NCI-H146 treated with DMSO at 0.1 percent for 48 hours (cell line): Measurements from ENCODE around the gene SFXN5.
"Not testable (repeated sequence)": the region's sequence is repeated elsewhere in the genome, so short reads cannot be mapped to it uniquely, and the experiment has no call there.

Experiments used
- DNase-seq: peaks from one replicate; lab custom pipeline; 2025; ENCODE audit not compliant: unreplicated experiment; lab: John Stamatoyannopoulos, UW

SFXN5 gene

GRCh38 chr2:72914589-72915319, 156.8 kb downstream of the SFXN5 start:
- DNase-seq: no peak

GRCh38 chr2:72914206-72914559, 157.3 kb downstream of the SFXN5 start:
- no peak for DNase-seq

DNA sequence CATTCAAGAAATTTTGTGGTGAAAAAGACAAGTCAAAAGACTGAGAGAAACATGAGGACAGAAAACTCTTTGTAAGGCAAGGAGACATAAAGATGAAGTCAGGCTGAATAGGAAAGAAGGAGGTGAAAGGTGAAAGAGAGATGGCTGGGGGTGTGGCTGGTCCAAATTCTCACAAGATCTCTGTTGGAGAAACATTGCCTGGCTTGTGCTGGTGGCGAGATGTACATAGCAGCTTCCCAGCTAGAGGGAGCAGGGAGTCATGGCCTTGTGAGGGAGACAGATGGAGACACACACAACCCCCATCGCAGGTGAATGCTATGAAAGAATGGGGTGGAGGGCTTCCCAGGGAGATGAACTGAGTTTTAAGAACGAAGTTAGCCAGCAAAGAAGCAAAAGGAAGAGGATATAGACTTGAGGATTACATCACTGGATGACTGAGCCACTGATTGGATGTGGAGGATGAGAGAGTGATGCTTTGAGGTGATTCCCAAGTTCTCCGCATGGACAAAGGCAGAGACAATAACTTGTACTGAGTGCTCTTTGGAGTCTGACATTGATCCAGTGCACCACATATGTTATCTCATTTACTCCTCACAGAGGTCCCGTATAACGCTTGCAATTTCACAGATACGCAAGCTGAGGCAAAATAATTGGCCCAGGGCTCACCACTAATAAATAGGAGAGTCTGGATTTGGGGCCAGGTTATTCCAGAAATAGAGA, 157.9 kb downstream of the SFXN5 start:
- peak; percentile 9 for DNase-seq

DNA sequence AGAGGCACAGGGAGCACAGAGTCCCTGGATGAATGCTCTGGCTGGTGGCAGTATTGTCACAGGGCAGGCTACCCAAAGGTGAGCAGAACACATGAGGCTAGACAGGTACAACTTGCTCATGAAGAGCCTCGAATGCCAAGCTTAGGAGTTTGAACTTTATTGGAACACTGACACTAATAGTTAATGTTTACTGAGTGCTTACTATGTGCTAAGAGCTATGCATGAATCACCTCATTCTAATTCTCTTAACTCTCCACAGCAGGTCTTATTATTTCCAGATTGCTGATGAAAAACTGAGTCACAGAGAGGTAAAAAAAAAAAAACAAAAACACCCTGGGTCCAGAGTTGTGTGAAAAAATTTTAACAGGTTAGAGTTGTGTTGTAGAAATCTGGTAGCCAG, 160.3 kb downstream of the SFXN5 start:
- DNase-seq: no peak

- no peak for DNase-seq
Measured at GRCh38 chr2:72908741-72909140, 162.8 kb downstream of the SFXN5 start.

DNA sequence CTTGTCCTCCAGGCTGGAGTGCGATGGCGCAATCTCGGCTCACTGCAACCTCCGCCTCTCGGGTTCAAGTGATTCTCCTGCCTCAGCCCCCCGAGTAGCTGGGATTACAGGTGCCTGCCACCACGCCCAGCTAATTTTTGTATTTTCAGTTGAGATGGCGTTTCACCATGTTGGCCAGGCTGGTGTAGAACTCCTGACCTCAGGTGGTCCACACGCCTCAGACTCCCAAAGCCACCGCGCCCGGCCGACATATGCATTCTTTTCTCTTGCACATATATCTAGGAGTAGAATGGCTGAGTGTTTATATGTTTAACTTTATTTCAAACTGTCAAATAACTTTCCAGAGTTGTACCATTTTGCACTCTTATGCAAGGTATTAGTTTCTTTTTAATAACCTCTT, 164.1 kb downstream of the SFXN5 start:
- not testable (repeated sequence) for DNase-seq

DNA sequence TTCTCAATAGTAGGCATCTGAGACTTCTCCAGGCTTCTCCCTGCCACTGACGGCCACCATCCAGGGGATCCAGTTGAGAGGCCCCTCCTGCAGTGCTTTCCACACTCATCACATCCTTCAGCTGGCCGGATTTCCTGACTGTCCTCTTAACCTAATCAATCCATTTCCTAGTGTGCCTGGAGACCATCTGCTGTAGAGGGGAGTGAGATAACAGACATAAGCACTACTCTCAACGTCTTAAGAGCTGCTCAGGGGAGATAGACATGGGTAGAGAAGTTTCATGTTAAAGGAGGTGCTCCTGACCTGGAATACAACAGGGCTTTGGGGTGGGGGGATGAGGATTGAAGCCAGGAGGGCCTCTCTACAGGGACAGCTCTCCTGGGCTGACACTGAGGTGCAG, 170.1 kb downstream of the SFXN5 start:
- no peak for DNase-seq

- DNase-seq: no peak
Measured at GRCh38 chr2:72900191-72900825, 171.2 kb downstream of the SFXN5 start.

DNA sequence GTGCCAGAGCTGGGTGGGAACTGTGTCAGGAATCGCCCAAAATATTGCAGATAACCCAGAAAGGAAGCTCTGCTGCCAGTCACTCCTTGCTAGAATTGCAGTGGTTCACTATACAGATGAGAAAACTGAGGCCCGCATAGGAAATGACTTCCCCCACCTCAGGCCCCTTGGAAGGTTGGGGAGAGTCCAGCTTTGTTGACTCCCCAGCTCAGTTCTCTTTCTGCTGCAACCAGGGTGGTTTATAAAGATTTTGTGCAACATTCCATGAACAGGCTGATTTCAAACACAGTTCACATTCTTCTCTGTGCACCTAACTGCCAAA, 173.0 kb downstream of the SFXN5 start:
- no peak for DNase-seq

- no peak for DNase-seq
Measured at GRCh38 chr2:72897785-72898584, 173.5 kb downstream of the SFXN5 start.

- no peak for DNase-seq
Measured at GRCh38 chr2:72896446-72896845, 175.1 kb downstream of the SFXN5 start.

DNA sequence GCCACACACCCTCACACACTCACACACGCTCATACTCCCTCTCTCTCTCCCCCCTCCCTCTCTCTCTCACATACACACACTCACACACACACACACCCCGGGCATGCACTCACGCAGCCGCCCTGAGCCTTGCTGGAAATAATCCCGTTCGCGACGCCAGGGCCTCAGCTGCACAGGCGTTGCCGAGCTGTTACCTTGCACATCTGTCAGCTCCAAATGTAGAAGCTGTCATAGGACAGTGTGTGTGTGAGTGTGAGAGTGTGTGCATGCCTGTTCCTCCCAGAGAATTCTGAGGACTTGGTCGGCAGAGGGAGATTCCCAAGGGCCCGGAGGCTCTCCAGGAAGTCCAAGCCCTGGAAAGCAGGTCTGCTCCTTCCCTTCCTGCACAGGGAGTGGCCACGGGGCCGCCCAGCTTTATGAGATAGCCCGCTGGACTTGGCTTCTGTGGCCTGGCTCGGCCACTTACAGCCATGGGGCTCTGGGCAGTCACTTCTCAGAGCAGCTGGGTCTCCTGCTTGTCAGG, 175.7 kb downstream of the SFXN5 start:
- DNase-seq: no peak

DNA sequence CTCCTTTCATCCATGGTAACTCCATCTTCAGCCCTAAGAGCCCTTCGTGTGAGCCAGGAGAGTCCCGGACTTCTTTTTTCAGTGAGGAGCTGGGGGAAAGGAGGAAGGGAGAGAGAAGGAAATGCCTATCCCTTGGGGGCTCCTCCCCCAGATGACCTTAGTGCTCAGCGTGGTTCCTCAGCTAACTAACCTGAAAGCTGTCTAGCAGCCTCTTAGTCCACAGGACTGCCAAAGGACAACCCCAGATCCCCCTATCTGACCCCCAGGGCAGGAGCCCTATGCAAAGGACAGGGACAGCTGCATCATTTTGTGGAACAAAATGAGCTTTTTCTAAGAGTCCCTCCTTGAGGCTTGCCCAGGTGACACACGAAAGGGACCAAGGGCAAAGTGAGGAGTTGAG, 176.4 kb downstream of the SFXN5 start:
- DNase-seq: no peak

GRCh38 chr2:72894514-72894913, 177.0 kb downstream of the SFXN5 start:
- DNase-seq: no peak

DNA sequence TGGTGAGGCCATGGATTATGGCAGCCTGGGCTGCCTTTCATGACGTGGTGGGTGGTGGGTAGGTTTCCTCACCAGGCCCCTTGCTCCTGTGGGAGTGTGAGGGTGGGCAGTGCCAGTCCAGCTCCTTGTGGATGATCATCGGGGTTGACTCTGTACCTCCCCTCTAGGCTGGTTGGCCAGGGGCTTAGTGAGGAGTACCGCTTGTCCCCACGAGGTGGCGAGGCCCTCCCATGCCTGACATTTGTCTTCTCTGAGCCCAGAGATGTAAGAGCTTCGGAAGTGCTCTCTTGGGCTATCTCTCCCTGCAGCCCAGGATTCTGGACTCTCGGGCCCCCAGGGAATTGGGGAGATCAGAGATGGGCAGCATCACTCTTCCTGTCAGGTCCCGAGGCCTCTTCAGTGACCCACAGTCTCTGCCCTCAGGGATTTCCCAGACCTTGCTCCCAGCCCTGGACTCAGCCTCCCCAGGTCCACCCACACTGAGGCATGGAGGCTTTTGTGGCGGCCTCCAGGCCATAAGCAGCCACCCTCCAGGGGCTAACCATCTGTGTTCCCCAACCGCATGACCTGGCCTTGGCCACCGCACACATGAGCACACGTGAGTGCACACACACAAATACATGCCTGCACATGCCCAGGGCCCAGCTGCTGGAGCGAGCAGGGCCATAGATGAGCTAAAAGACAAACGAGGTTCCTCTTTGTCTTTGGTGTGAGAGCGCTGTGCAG, 177.8 kb downstream of the SFXN5 start:
- DNase-seq: peak; percentile 17

- peak; percentile 9 for DNase-seq
Measured at GRCh38 chr2:72892506-72893173, 178.9 kb downstream of the SFXN5 start.
